Epithelial cell of proximal tubule (primary cell): ENCODE results near the gene LRP2. TPM values are rescaled to one million over a fixed set of nuclear protein-coding genes. Genes with fewer than 3 reads are reported as not detected.
A peak's percentile ranks its signal among the peaks of the same experiment; 100 is the strongest.

ENCODE experiments used
- DNase-seq: peaks from one replicate; pipeline ENCODE4 v3.0.0-alpha.2; 2011; ENCODE audit warnings: low read depth
- H3K4me3 ChIP-seq: 2 replicates; pipeline ENCODE4 v1.5.1; 2011; ENCODE audit warnings: low read depth, mild to moderate bottlenecking, low read length
- total RNA-seq: library from RNA; depleted of rRNA; stranded (reverse); fragments of >200 nt; gene quantifications from 2 replicates; pipeline ENCODE4 v1.2.3, GENCODE V29; 2015
- TF ChIP-seq, protein P1 (sequence below): conservative IDR thresholded peaks from 2 replicates; pipeline ENCODE4 v1.5.1; 2012; ENCODE audit warnings: low read depth, mild to moderate bottlenecking, low read length

The LRP2 gene
- total RNA-seq, 1 donor from 2014 or later, result 0.17 TPM

DNA sequence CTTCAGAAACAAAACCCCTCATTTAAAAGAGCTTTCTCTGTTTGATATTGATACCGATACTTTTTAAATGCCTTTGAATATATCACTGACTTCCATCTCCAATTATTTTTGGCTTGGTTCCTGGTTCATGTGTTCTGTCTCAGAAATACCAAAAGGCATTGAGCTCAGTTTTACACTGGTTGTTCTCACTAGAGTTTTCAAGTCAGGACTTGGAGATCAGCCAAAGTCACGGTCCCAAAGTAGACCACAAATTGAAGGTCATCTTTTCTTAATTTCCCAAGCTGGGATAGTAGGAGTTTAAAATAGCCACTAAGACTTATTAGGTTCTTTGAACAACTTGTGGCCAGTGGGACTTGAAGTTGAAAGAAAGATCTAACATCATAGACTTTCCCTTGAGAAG lies 268.8 kb downstream of the LRP2 start:
- TF ChIP-seq, protein P1, sequence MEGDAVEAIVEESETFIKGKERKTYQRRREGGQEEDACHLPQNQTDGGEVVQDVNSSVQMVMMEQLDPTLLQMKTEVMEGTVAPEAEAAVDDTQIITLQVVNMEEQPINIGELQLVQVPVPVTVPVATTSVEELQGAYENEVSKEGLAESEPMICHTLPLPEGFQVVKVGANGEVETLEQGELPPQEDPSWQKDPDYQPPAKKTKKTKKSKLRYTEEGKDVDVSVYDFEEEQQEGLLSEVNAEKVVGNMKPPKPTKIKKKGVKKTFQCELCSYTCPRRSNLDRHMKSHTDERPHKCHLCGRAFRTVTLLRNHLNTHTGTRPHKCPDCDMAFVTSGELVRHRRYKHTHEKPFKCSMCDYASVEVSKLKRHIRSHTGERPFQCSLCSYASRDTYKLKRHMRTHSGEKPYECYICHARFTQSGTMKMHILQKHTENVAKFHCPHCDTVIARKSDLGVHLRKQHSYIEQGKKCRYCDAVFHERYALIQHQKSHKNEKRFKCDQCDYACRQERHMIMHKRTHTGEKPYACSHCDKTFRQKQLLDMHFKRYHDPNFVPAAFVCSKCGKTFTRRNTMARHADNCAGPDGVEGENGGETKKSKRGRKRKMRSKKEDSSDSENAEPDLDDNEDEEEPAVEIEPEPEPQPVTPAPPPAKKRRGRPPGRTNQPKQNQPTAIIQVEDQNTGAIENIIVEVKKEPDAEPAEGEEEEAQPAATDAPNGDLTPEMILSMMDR, result no peak
- H3K4me3 ChIP-seq, result no peak overlapping the region

DNA sequence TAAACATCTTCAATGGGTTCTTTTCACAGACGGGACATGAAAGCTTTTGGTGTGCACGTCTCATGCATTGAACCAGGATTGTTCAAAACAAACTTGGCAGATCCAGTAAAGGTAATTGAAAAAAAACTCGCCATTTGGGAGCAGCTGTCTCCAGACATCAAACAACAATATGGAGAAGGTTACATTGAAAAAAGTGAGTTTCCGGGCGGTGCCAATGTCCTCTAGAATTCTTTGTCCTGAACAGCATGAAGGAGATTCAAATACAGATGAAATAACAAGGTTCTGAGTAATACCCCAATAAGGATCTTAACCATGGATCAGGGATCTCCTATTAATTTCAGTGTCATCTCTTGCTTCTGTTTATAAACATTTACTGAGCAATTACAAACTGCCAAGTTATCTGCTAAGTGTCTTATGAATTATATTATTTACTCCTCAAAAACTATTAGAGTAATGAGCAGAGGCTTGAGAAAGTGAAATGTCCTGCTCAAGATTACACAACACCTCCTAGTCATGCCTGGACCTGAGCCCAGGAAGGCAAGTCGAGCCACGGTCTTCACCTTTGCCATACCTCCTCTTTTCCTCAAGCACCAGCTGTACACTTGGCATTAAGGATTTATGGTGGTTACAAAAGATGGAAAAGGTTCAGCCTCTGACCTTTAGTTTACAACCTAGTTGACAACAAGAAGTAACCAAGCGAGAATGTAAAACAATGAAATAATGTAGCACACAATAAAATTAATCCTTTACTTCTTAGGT lies 270.4 kb downstream of the LRP2 start:
- peak; percentile 89 for DNase-seq
- TF ChIP-seq, protein P1, result no peak
- no peak overlapping the region for H3K4me3 ChIP-seq

More for the DNA sequence above, 268.8 kb downstream of the LRP2 start:
- no peak for DNase-seq

DNA sequence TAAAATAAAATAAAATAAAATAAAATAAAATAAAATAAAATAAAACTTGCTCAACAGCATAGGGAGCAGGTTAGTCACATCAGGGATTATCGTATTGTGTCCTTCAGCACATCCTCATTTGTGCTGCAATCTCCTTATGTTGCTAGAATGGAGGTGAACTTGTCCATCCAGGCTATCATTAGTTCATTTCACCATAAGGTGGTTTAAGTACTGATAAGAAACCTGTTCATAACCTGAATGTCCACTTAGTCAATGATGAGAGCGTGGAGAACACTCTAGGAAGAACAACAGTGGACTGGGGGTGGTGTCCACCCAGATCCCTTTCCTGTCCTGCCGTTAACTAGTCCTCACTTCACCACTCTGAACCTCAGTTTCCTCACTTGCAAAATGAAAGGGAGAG lies 271.1 kb downstream of the LRP2 start:
- no peak overlapping the region for H3K4me3 ChIP-seq
- TF ChIP-seq, protein P1, result no peak
- no peak for DNase-seq

DNA sequence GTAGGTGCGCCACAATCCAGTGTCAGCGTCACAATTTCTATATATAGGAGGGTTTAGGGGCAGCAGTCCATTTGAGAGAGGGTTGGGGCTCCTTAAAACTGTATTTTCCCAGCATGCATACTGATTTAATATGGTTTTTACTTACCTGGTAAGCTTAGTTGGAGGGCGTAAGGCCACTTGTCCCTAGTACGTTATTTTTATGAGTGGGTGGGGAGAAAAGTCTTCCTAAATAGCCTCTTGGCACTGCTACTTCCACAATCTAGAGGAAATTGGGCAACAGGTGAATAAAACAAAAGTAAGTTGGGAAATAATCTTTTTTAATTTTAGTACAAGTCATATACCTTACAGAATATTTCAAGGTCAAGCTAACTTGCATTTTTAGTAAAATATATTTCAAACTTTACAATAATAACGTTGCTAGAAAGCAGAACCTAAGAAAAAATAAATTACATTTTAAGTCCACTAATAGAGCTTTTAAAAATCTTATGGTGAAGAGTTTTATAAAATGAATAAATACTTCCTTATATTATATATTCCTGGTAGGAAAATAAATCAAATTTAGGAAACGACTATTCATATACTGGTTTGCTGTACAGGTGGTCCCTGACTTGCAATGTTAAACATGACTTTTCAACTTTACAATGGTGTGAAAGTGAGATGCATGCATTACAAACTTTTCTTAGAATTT lies 272.1 kb downstream of the LRP2 start:
- TF ChIP-seq, protein P1, result no peak
- H3K4me3 ChIP-seq, result no peak overlapping the region
- no peak for DNase-seq

DNA sequence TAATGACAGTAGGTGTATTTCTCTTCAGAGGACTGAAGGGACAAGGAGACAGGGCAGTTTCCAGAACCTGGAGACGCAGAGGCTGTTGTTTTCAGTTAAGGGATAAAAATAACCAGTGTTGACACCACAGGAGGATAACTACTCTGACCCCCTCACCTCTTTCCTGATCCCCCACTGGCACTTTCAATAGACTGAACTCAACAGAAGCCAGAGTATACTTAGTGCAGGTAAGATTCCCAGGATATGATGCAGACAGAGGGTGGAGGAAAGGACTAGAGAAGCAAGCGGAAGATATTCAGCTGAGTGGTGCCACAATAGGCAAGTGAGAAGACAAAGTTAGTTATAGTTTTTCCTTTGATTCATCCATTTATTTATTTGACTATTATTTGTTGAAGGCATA lies 273.2 kb downstream of the LRP2 start:
- H3K4me3 ChIP-seq, result no peak overlapping the region
- no peak for DNase-seq
- TF ChIP-seq, protein P1, result no peak

DNA sequence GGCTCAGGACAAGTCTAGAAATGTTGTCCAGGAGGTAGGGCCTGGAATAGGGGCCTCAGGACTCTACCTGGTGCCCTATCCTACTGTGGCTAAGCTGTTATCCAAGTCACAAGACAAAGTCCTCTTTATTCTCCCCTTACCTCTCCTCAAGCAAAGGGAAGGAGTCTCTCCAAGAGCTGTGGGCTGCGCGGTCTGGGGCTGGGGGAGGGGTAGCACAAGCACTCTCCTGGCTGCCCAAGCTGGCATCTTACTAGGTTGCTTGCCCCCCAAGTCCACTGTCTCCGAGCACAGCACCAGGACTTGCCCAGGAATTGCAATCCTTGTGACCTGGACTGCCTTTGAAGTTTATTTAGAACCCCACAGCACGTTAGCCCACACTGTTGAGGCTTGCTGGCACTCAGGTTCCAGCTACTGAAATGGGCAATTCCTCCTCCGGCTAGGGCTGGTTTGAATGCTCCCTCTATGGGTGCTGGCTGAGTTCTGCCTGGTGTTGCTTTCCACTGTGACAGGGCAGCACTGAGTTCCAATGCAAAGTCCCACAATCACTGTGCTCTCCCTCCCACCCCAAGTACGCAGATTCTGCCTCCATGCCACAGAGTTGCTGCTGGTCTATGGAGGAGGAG lies 274.5 kb downstream of the LRP2 start:
- H3K4me3 ChIP-seq, result no peak overlapping the region
- TF ChIP-seq, protein P1, result peak; percentile 3
- DNase-seq, result no peak
